ENCODE data around the gene LMF1.
"Not testable (repeated sequence)": the region's sequence is repeated elsewhere in the genome, so short reads cannot be mapped to it uniquely, and the experiment has no call there.

The LMF1 gene

GRCh38 chr16:858971-859370, 111.8 kb downstream of the LMF1 start:
- not testable (repeated sequence) for H3K9me3 Mint-ChIP-seq

GRCh38 chr16:858441-858840, 112.3 kb downstream of the LMF1 start:
- H3K4me1 Mint-ChIP-seq; ATAC-seq (ENCODE audit: low read depth); DNase-seq (ENCODE audit: low spot score in 2 of 2); H3K27ac Mint-ChIP-seq; H3K4me3 Mint-ChIP-seq; H3K27me3 Mint-ChIP-seq; H3K9me3 Mint-ChIP-seq: not testable (repeated sequence)
- peaks cover 10% of the 10 kb centered on the region for H3K36me3 Mint-ChIP-seq

More at GRCh38 chr16:858971-859370, 111.8 kb downstream of the LMF1 start:
- H3K36me3 Mint-ChIP-seq: peaks cover 12% of the 10 kb centered on the region
- not testable (repeated sequence) for H3K4me1 Mint-ChIP-seq; ATAC-seq (ENCODE audit: low read depth); H3K27ac Mint-ChIP-seq; H3K27me3 Mint-ChIP-seq; H3K4me3 Mint-ChIP-seq; DNase-seq (ENCODE audit: low spot score in 2 of 2)

GRCh38 chr16:856811-857210, 114.0 kb downstream of the LMF1 start:
- no peak overlapping the region for H3K27ac Mint-ChIP-seq
- no peak for ATAC-seq (ENCODE audit: low read depth)
- no peak overlapping the region for H3K4me3 Mint-ChIP-seq
- H3K36me3 Mint-ChIP-seq: peaks cover 7% of the 10 kb centered on the region
- peaks cover 2% of the 10 kb centered on the region for H3K4me1 Mint-ChIP-seq
- H3K27me3 Mint-ChIP-seq: no peaks in the 10 kb centered on the region
- no peak for DNase-seq (ENCODE audit: low spot score in 2 of 2)
- peaks cover 5% of the 10 kb centered on the region for H3K9me3 Mint-ChIP-seq

GRCh38 chr16:856101-856500, 114.7 kb downstream of the LMF1 start:
- Mint-ChIP-seq H3K4me3 (no peak overlapping the region), H3K36me3 (peaks cover 4% of the 10 kb centered on the region), H3K27ac (no peak overlapping the region), H3K27me3 (no peaks in the 10 kb centered on the region), H3K4me1 (peaks cover 2% of the 10 kb centered on the region), H3K9me3 (peaks cover 2% of the 10 kb centered on the region)
- no peak for DNase-seq (ENCODE audit: low spot score in 2 of 2)
- no peak for ATAC-seq (ENCODE audit: low read depth)

GRCh38 chr16:855471-855870, 115.3 kb downstream of the LMF1 start:
- no peak for ATAC-seq (ENCODE audit: low read depth)
- H3K27me3 Mint-ChIP-seq: no peaks in the 10 kb centered on the region
- peaks cover 2% of the 10 kb centered on the region for H3K4me1 Mint-ChIP-seq
- H3K4me3 Mint-ChIP-seq: no peak overlapping the region
- peaks cover 4% of the 10 kb centered on the region for H3K36me3 Mint-ChIP-seq
- no peak for DNase-seq (ENCODE audit: low spot score in 2 of 2)
- no peak overlapping the region for H3K27ac Mint-ChIP-seq
- H3K9me3 Mint-ChIP-seq: peaks cover 2% of the 10 kb centered on the region

- Mint-ChIP-seq H3K4me3 (no peak overlapping the region), H3K36me3 (peaks cover 4% of the 10 kb centered on the region), H3K9me3 (peaks cover 2% of the 10 kb centered on the region), H3K4me1 (peaks cover 7% of the 10 kb centered on the region), H3K27ac (no peak overlapping the region), H3K27me3 (no peaks in the 10 kb centered on the region)
- DNase-seq (ENCODE audit: low spot score in 2 of 2) (no peak), ATAC-seq (ENCODE audit: low read depth) (no peak)
Measured at GRCh38 chr16:854808-855410, 115.9 kb downstream of the LMF1 start.

- H3K9me3 Mint-ChIP-seq: no peaks in the 10 kb centered on the region
- peaks cover 5% of the 10 kb centered on the region for H3K4me1 Mint-ChIP-seq
- no peak overlapping the region for H3K27ac Mint-ChIP-seq
- H3K4me3 Mint-ChIP-seq: no peak overlapping the region
- H3K27me3 Mint-ChIP-seq: no peaks in the 10 kb centered on the region
- DNase-seq (ENCODE audit: low spot score in 2 of 2): no peak
- H3K36me3 Mint-ChIP-seq: peaks cover 2% of the 10 kb centered on the region
- no peak for ATAC-seq (ENCODE audit: low read depth)
Measured at GRCh38 chr16:853981-854807, 116.6 kb downstream of the LMF1 start.

- Mint-ChIP-seq H3K4me3 (no peak overlapping the region), H3K27me3 (no peaks in the 10 kb centered on the region), H3K27ac (no peak overlapping the region), H3K9me3 (no peaks in the 10 kb centered on the region), H3K4me1 (peaks cover 5% of the 10 kb centered on the region), H3K36me3 (no peaks in the 10 kb centered on the region)
- ATAC-seq (ENCODE audit: low read depth): no peak
- DNase-seq (ENCODE audit: low spot score in 2 of 2): no peak
Measured at GRCh38 chr16:853306-853705, 117.5 kb downstream of the LMF1 start.

- Mint-ChIP-seq H3K9me3 (no peaks in the 10 kb centered on the region), H3K27ac (no peak overlapping the region), H3K27me3 (no peaks in the 10 kb centered on the region), H3K4me3 (no peak overlapping the region), H3K36me3 (no peaks in the 10 kb centered on the region), H3K4me1 (peaks cover 5% of the 10 kb centered on the region)
- no peak for ATAC-seq (ENCODE audit: low read depth)
- DNase-seq (ENCODE audit: low spot score in 2 of 2): no peak
Measured at GRCh38 chr16:852451-853185, 118.2 kb downstream of the LMF1 start.

GRCh38 chr16:851871-852270, 118.9 kb downstream of the LMF1 start:
- no peak for ATAC-seq (ENCODE audit: low read depth)
- Mint-ChIP-seq H3K36me3 (no peaks in the 10 kb centered on the region), H3K27me3 (no peaks in the 10 kb centered on the region), H3K4me1 (peaks cover 5% of the 10 kb centered on the region), H3K9me3 (no peaks in the 10 kb centered on the region), H3K27ac (no peak overlapping the region), H3K4me3 (no peak overlapping the region)
- DNase-seq (ENCODE audit: low spot score in 2 of 2): no peak

- Mint-ChIP-seq H3K36me3 (no peaks in the 10 kb centered on the region), H3K4me1 (peaks cover 5% of the 10 kb centered on the region), H3K27me3 (no peaks in the 10 kb centered on the region), H3K27ac (no peak overlapping the region), H3K9me3 (no peaks in the 10 kb centered on the region), H3K4me3 (no peak overlapping the region)
- no peak for ATAC-seq (ENCODE audit: low read depth)
- DNase-seq (ENCODE audit: low spot score in 2 of 2): no peak
Measured at GRCh38 chr16:851209-851810, 119.5 kb downstream of the LMF1 start.

- no peak for DNase-seq (ENCODE audit: low spot score in 2 of 2)
- H3K27me3 Mint-ChIP-seq: no peaks in the 10 kb centered on the region
- no peaks in the 10 kb centered on the region for H3K9me3 Mint-ChIP-seq
- no peak for ATAC-seq (ENCODE audit: low read depth)
- H3K36me3 Mint-ChIP-seq: no peaks in the 10 kb centered on the region
- no peak overlapping the region for H3K4me3 Mint-ChIP-seq
- no peak overlapping the region for H3K27ac Mint-ChIP-seq
- peaks cover 5% of the 10 kb centered on the region for H3K4me1 Mint-ChIP-seq
Measured at GRCh38 chr16:850668-851067, 120.1 kb downstream of the LMF1 start.

GRCh38 chr16:848510-849253, 122.1 kb downstream of the LMF1 start:
- Mint-ChIP-seq H3K27ac (no peak overlapping the region), H3K4me3 (no peak overlapping the region), H3K27me3 (no peaks in the 10 kb centered on the region), H3K36me3 (no peaks in the 10 kb centered on the region), H3K9me3 (no peaks in the 10 kb centered on the region), H3K4me1 (peaks cover 5% of the 10 kb centered on the region)
- ATAC-seq (ENCODE audit: low read depth): no peak
- DNase-seq (ENCODE audit: low spot score in 2 of 2): no peak
